PFSK-1 (cell line): ENCODE data around the gene RAD51AP2.

Experiments
- REST ChIP-seq, 2 experiments: IDR thresholded peaks; 2 replicates each; pipeline versions ENCODE4 v1.6.1 to v1.8.0; 2011 to 2012; ENCODE audit warnings: low read depth in 2 of 2, low read length in 2 of 2, control low read depth in 1 of 2, inconsistent platforms in 1 of 2, mild to moderate bottlenecking in 1 of 2, moderate library complexity in 1 of 2; ENCODE audit not compliant: insufficient read depth in 1 of 2
- TAF1 ChIP-seq: IDR thresholded peaks from 2 replicates; pipeline ENCODE4 v1.6.1; 2012; ENCODE audit warnings: low read length, control low read depth, borderline replicate concordance; ENCODE audit not compliant: insufficient read depth

DNA sequence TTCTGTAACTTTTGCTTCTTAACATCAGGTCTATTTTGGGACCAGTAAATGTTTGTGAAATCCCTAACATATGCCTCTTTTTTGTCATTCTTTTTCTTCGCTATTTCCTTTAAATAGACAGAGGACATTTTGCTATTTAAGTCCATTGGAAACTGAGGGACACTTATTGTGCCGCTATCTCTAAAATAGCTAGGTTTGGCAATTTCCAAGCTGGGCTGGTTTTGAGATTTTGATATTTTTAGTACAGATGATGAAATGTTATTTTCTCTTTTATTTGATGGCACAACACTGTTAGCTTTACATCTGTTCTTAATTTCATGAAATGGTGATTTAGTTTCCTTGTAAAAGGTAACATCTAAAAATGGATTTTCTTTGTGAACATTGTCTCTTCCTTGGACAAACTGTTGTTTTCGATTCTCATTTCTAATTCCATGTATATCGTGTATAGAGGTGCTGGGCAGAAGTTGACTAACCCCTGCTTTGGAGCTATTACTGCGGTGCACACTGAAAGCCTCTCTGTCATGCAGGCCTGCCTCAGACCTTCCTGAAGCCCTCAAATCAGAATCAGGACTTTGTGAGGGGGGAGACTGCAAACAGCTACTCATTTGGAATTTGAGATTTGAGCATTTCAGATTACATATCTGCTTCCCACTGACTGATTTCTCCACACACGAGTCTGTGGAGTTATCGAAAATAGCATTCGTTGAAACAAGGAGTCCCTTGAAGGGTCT, 594 bp downstream of the RAD51AP2 start:
- TF ChIP-seq REST (IDR thresholded peaks at IDR 0.05; ENCODE audit: insufficient read depth in 1 of 2, low read depth in 2 of 2, low read length in 2 of 2) (no peak), TAF1 (no peak)
